ENCODE results near the gene ERI3.

The ERI3 gene

DNA sequence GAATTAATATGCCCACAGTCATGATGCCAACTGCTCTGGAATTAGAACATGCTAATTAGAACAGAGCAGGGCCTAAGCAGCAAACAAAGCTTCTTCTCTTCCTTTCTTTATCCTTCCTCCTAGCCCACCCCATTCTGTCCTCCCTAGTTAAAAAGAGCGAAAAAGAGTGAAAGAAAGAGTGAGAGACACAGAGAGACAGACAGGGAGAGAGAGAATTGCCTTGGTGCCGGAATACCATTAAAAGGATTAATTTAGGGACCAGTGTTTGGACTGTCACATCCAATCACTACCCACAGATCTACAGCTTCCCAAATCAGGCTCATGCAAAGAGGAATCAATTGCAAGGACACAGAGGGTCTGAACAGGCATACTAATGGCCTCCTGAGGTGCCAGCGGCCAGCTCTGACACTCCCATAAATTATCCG, 7.0 kb downstream of the ERI3 start:
- no peak for DNase-seq

DNA sequence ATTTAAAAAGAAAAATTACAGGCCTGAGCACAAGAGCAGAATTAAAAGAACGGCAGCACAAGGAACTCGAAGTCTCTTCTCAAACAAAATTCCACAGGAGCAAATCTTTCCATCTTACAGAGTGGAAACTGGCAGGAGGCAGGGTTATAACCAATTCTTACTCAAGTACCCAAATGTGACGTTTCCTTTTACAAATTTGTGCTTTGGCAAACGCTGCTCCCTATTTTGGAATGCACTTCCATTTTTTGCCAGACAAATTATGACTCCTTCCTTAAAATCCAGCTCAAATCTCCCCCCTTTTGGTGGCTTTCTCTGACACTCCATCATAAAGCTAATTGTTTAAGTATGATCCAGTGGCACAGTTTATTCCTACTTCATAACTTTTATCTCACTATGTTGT, 7.8 kb downstream of the ERI3 start:
- no peak for DNase-seq

DNA sequence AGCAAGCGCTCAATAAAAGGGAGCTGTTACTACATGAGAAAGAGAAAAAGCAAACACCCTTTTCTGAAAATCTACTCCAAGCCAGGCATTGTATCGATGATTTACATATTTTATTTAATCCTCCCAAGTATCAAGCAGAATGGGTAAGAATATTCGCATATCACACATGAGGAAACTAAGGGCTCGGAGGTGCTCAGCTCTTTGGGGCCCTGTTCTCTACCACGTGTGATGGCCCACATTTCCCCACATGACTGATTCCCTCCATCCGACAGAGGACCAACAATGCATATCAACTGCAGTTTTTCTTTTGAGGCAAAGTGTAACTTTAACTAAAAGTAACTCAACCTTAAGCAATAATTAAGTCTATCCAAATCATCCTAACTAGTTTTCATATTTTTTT, 8.2 kb downstream of the ERI3 start:
- no peak for DNase-seq

DNA sequence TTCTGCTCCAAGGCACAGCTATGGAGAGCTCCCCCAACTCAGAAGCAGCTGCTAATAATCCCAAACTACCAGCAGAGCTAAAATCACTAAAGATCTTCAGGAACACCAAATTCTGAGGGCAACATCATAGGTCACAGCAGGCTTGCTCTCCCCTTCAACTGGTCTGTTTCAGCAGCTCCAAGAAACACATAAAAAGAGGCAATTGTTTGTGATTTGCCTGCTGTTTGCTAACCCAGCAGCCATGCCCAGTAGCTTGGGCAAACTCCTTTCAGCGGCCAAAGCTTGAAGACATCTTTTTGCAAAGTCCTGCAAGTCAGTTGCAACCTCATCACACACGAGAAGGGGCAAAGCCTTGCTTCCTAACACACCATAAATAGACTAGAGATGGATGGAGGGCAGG, 8.9 kb downstream of the ERI3 start:
- no peak for DNase-seq

DNA sequence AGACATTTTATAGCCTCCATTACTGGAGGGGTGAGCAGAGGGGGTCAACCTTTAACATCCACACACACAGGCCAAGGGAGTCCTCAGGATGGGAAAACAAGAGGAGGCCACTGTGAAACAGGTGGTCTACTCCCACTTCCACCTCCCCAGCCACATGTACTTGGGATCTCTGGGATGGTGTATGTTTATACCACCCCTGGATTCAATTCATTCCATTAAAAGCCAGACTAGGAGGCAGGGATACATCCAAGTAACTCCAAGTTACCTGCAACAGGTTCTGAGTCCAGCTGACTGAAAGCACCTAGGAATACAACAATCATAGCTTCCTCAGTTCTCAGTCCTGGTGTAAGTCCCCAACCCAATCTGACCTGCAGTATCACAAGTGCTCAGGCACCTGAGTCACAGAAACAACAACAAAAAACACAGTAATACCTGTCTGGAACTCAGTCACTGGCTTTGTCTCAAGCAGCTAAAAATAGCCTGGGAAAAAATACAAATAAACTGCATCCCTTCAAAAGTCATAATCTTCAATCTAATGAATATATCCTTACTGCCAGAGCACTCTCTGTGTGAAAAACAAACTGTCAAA, 9.8 kb downstream of the ERI3 start:
- no peak for DNase-seq

DNA sequence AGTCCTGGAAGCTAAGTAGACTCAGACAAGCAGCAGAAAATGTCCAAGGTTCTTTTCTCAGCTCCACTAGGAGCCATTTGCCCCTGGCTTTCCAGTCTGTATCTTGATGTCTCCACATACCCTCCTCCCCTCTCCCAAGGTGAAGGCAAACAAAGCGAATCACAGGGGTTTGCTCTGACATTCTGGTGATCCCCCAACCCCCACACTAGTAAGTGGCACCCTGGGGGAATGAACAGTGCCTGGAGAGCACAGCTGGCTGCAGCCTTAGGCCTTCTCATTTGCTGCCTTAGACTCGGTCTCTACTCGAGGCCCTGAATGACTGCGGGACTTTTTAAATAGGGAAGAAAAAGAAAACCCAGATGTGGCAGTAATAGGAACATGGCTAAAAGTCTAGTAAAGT, 15.3 kb downstream of the ERI3 start:
- no peak for DNase-seq

DNA sequence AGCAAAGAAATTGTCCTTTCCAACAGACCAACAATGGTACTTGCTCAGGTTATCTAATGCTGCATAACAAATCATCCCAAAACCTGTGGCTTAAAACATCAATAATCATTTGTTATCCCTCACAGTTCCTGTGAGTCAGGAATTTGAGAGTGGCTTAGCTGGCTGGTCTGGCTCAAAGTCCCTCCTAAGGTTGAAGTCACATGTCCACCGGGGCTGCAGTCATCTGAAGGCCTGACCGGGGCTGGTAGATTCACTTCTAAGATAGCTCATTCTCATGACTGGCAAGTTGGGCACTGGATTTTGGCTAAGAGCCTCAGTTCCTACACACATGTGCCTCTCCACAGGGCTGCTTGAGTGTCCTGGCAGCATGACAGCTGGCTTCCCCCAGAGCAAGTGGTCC, 16.9 kb downstream of the ERI3 start:
- no peak for DNase-seq

DNA sequence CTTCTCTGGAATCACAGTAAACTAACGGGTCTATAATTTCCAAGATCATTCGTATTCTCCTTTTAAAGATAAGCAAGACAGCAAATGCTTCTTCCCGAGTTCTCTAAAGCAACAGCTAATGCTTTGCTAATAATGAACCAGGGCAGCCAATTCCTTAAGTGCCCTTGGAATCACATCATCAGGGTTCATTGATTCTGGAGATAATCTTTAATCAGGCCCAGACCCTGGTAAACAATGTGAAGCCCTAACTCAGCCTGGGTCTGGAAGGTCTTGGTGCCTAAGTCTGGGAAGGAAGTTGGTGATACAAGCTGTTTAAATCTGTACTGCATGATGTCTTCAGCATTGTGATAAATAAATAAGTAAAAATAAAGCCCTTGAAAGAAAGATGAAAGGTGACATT, 18.4 kb downstream of the ERI3 start:
- no peak for DNase-seq

DNA sequence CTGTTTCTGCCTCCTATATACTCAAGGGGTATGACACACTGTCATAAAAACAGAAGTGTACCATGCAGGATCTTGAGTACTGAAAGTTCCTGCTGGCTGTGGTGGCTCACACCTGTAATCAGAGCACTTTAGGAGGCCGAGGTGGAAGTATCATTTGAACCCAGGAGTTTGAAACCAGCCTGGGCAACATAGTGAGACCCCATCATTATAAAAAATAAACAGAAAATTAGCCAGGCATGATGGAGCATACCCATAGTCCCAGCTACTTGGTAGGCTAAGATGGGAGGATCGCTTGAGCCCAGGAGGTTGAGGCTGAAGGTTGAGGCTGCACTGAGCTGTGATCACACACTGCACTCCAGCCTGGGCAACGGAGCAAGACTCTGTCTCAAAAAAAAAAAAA, 20.1 kb downstream of the ERI3 start:
- DNase-seq = no peak

DNA sequence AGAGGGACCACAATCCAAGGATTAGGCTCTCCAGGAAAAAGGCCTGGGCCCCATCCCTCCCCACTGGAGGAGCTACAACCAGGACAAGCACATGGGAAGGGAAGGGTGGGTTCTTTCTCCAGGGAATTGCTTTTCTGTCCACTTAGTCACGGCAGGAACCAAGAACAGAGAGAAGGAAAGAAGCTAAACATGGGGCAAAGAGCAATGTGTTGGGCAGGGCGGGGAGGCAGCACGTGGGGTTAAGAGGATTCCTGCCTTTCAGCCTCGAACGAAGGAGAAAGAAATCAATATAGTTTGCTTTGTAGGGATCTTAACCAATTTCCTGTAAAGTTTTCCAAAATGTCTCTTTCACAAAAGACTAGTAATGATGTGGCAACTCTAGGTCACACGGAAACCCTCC, 21.7 kb downstream of the ERI3 start:
- DNase-seq = no peak

DNA sequence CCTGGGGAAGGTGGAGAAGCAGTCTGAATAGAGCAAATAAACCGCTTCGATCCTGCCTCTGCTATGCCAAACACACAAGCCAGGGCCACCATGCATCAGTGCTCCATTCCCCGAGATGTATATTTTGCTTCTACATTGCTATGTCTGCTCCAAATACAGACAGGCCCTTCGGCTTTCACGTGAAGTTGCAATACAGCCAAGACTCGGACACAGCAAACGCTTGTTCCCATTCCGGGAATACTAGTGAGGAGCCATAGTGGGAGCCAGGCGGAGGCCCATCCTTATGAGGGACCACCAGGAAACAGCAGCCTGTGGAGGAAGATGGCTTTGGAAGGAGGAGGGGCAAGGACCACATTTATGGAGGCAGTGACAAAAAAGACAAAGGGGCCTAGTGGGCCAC, 22.6 kb downstream of the ERI3 start:
- DNase-seq = no peak

DNA sequence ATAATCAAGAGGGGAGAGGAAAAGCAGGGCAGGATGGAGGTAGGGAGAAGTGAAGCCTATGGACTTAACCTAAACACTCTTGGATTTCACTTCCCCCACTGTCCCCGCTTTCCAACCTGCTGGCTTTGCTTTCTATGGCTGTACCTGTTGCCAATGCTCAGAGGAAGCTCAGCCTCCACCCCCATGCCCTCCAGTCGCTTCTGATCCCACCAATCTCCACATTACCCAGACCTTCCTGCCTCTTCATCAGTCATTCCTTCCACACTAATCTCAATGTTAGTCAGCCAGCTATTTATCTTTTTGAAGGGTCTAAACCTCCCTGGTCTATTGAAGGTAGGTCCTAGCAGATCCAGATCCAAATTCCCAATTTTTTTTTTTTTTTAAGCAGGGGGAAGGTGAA, 24.1 kb downstream of the ERI3 start:
- DNase-seq = no peak

DNA sequence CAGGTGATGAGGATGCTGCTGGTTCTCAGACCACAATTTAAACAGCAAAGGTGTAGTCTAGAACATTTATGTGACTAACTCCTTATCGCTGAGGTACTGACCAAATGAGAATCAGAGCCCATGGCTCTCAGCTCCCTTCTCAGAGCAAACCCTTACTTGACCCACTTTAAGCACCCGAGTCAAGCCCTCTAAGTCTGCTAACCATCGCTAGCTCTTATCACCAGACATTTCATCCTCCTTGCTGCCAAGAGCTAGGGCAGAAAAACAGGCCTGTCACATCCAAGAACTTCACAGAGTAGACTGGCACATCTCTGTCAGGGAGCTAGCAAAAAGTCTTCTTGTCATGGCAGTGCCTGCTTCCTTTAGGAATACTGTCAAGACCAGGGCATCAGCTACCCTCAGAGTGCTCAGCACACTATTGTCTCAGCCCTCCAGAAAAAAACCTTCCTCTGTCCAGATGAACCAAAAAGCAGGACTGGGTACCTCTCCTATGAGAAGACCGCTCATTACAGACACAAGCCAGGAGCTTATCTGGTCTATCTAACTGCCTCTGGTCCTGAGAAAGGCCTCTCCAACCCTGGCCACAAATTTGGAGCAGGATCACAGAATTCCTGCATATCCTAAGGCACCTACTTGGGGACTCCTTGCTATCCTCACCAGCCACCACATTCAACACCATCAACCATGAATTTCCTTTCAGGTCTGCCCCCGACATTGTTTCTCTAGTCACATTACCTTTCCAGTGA, 26.2 kb downstream of the ERI3 start:
- no peak for DNase-seq

DNA sequence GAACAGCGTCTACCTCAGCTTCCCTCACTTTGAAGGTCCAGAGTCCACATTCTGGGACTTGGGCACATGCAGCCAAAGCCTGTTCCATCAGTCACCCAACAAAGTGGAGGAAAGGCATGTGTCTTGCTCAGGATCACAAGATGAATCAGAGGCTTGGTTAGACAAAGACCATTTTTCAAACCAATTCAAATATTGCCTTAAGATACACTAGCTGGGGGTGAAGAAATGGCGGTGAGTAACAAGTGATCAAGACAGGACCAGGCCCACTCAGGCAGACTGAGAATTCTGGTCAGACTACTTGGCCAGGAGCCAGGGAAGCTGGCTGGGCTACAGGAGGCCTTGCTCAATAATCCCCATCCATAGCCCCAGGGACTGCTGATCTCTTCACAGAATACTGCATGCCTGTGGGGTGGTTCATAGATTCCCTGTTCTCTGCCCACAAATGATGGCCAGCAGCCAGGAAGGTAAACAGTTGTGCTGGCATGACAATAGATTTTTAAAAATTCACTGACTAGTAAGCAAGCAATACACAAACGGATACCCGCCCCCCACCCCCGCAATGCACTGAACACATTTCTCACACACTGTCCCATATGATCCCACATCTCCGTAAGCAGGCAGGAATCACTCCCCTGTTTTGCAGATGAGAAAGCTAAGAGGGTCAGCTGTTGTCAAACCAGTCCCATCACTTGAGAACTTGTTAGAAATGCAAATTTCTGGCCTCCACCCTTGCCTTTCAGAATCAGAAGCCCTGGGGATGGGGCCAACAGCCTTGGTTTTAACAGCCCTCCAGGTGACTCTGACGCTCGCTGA, 27.2 kb downstream of the ERI3 start:
- DNase-seq = peak; percentile 100

DNA sequence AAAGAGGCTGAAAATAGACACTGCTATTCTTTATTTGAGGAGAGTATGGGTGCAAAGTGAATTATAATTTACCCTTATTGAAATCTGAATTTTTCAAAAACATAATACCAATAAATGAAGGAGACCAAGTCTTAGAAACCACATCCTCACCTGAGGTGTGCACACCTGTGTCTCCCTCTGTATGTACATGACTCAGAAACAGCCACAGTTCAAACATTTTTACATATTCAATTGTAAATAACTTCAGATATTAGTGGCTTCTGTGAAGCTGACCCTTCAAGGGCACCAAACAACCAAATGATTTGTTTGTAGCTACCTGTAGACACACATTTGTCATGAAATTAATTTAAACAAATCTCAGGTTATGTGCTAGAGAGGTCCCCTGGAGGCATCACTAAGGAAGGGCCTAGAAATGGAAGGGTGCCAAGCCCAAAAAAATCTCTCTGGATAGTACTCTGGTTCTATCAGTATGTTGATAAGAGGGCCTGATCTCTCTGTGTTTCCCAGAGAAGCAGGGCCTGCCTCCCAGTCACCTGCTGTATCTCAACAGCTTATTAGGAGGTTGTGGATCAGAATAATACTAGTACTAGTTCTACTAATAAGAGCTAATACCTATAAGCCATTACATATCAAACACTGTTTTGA, 28.1 kb downstream of the ERI3 start:
- no peak for DNase-seq

DNA sequence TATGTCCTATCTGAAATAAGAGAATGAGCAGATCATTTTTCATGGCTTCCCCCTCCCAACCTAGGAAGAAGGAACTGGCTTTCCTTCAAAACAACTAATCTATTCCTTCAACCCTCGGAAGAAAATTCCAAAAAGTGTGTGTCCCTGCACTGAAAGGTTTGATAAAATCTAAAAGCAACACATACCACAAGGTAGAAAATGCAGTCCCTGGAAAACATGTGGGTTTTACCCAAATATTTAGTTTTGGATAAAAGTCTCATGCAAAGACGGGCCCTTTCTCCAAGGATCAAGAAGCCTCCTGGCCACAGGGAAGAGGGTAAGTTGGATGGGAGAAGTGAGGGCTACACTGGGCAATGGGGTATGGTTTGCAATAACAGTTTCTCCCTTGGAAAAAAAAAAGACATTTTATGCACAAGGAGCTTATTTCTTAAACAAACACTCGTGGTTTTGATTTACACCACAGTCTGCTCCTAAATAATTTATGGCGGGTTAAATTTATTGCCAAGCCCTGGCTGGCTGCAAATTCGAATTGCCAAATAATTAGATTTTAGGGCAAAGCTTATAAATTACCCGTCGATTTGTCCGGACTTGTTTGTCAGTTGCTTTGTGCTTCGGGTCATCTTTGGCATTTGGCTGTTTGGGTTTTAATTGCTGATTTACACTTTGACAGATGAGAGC, 28.9 kb downstream of the ERI3 start:
- DNase-seq = peak; percentile 31

DNA sequence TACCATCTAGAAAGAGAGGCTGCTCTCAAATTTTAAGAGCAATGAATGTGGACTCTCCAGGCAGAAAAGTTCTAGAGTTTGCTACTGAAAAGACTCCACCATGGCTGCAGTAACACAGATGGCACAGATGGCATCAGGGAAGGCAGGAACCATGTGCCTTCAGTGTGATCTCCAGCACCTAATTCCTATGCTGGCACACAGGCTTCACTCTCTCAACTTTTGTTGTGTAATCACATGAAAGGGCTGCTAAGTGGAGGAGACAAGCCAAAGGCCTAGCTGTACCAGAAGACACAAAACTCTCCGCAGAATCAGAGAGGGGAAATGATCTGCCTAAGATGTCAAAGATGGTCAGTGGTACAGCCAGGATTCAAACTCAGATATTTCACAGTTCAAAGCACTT, 31.1 kb downstream of the ERI3 start:
- DNase-seq = no peak

DNA sequence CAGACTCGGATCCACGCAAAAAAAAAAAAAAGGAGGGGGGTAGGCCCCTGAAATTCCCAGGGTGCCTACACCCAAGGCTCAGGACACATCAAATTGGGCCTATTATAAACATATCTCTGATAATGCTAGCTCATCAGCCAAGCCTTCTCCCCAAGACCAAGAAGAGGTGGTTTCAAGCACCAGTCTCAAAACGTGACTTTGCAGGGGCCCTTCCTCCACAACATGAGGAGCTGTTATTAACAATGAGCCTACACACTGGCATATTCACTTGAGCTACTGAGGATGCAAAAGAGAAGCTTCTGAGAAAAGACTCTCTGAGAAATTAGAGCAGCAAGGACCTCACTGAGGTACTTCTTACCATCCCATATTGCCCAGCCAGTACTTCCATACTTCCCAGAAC, 32.7 kb downstream of the ERI3 start:
- no peak for DNase-seq

DNA sequence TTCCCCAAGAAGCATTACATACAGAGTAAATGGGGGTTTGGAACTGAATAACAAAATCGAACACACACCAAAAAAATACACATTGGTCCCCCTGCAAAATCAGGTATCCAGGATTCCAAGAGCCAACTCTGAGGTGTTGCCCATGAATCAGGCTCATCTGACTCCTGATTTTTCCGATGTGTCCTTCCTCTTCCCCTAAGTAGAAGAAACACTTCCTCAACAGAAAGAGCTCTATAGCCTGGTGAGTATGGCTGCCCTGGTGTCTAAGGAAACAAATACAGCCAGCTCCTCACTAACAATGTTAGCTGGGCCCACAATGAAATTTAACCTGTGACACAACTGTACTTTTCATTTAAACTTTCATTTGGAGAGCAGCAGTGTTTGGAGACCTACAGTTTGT, 33.6 kb downstream of the ERI3 start:
- no peak for DNase-seq

DNA sequence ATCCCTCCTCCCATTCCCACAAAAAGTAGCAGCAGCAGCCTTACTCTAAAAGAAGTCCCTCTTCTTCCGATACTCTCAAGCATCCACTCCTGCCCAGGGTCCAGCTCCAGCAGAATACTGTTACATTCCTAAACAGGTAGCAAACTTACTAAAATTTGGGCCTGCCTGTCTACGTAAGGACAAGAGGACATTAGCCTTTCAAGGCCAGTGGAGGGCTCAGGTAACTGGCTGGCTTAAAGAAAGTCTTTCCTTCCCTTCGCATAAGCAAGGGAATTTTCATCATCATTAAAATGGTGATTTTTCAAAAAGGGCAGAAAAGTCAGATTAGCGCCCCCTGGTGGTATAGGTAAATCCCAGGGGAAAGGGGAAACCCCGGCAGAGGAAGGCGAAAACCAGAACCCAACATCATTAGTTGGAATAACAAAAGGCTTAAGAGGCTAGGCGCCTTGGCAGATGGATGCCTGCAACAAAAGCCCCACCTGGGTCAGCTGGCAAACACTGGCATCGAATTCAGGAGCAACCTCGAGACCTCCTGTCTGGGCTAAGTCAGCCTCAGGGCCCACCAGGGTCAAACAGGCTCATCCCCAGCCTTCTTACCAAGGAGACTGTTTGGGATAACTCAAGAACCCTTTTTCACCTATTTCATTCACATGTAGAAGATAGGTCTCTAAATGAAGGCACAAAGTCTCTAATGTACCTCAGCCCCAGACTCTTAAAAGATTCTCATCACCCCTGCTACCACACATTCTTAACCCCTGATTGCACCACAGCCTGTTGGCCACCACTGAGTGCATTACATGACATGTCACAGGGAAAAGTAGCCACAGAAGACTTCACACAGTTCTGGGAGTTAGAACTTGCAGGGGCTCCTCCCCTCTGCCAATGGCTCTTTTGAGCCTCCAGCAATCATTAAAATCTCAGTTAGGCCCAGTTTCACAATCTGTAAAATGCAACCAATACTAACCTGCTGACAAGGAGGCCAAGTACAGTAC, 36.7 kb downstream of the ERI3 start:
- DNase-seq = peak; percentile 31

DNA sequence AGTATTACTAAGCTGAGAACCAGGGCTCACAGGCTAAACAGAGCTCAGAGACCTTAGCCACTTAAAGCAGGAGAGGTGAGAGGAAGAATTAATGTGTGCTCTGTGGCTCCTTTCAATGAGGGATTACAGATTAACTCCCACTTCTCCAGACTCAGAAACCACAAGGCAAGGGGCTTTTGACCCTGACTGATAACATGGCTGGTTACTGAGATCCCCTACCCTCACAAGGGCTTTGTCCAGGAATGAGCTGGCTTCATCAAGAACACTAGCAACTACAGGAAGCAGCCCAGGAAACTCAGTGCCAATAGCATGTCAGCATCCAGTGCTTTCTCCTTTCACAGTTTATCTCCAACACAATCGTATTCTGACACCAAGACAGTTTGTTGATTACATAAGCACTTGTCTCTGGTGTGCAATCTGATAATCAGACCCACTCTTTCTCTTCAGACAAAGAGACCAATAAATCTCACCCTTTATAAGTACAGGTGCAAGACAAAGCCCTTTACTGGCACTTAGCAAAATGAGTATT, 38.8 kb downstream of the ERI3 start:
- DNase-seq = no peak

DNA sequence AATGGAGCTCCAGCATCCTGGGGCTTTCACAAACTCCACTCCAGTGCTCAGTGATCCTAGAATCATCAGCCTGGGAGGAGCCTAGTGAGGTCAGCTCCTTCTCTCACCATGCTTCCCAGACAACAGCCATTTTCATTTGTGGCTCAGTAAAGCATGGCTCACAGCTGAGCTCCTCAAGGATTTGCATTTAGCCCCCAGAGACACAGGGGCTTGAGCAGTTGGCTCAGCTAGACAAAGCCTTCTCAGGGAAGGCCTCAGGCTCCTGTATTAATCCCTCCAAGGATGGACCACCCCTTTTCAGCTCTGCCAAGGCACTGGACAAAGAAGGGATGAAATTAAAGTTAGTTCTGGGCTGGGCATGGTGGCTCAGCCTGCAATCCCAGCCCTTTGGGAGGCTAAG, 39.5 kb downstream of the ERI3 start:
- no peak for DNase-seq
